Loucy (cell line): ENCODE results near the gene TEX54.
A peak's percentile ranks its signal among the peaks of the same experiment; 100 is the strongest.

ENCODE experiments used
- H2AFZ ChIP-seq: fragments of 200-600 bp; sonication (generic); 2 replicates; pipeline ENCODE4 v1.6.0; 2016; ENCODE audit warnings: antibody characterized with exemption, mild to moderate bottlenecking, low read length, moderate library complexity
- H3F3A ChIP-seq: fragments of 200-600 bp; 2 replicates; pipeline ENCODE4 v1.6.0; 2016; ENCODE audit warnings: antibody characterized with exemption, low read depth, mild to moderate bottlenecking
- H3K27me3 ChIP-seq: fragments of 200-600 bp; sonication (generic); 2 replicates; pipeline ENCODE4 v1.6.1; 2014; ENCODE audit warnings: low read length, mild to moderate bottlenecking; ENCODE audit not compliant: insufficient read depth, poor library complexity, severe bottlenecking
- H3K36me3 ChIP-seq: fragments of 200-600 bp; sonication (generic); 2 replicates; pipeline ENCODE4 v1.6.1; 2016; ENCODE audit warnings: low read length; ENCODE audit not compliant: insufficient read depth
- H3K4me1 ChIP-seq: fragments of 200-600 bp; sonication (generic); 2 replicates; pipeline ENCODE4 v1.5.1; 2014; ENCODE audit warnings: low read length, mild to moderate bottlenecking; ENCODE audit not compliant: insufficient read depth, poor library complexity, severe bottlenecking
- H3K4me2 ChIP-seq: fragments of 200-600 bp; sonication (generic); 2 replicates; pipeline ENCODE4 v1.6.0; 2014; ENCODE audit warnings: antibody characterized with exemption, low read length, low read depth, mild to moderate bottlenecking; ENCODE audit not compliant: poor library complexity, severe bottlenecking
- H3K4me3 ChIP-seq: fragments of 200-600 bp; sonication (generic); 2 replicates; pipeline ENCODE4 v1.5.1; 2014; ENCODE audit warnings: low read length, mild to moderate bottlenecking, mixed read lengths; ENCODE audit not compliant: poor library complexity, severe bottlenecking
- H3K79me2 ChIP-seq: fragments of 200-600 bp; sonication (generic); 2 replicates; pipeline ENCODE4 v1.6.1; 2014; ENCODE audit warnings: low read length; ENCODE audit not compliant: insufficient read depth
- H3K9ac ChIP-seq: fragments of 200-600 bp; sonication (generic); 2 replicates; pipeline ENCODE4 v1.6.0; 2014; ENCODE audit warnings: mild to moderate bottlenecking, low read depth, low read length, moderate library complexity; ENCODE audit not compliant: poor library complexity, severe bottlenecking
- H3K9me2 ChIP-seq: fragments of 200-600 bp; sonication (generic); replicated peaks from 2 replicates; pipeline ENCODE4 v1.6.1; 2016; ENCODE audit warnings: low read depth, low read length, mixed read lengths
- H3K9me3 ChIP-seq: fragments of 200-600 bp; sonication (generic); 2 replicates; pipeline ENCODE4 v1.6.1; 2014; ENCODE audit warnings: mild to moderate bottlenecking, antibody characterized with exemption, low read length, low read depth; ENCODE audit not compliant: insufficient read depth
- H4K20me1 ChIP-seq: fragments of 200-600 bp; sonication (generic); 2 replicates; pipeline ENCODE4 v1.6.0; 2014; ENCODE audit warnings: antibody characterized with exemption, low read length, mild to moderate bottlenecking; ENCODE audit not compliant: insufficient read depth, poor library complexity, severe bottlenecking
- CTCF ChIP-seq: fragments of 200-600 bp; sonication (generic); conservative IDR thresholded peaks from 2 replicates; pipeline ENCODE4 v1.5.1; 2014; ENCODE audit warnings: mild to moderate bottlenecking, antibody characterized with exemption, low read length
- EZH2phosphoT487 ChIP-seq: fragments of 200-600 bp; IDR thresholded peaks from 2 replicates; pipeline ENCODE4 v1.6.1; 2018; ENCODE audit warnings: antibody characterized with exemption, mild to moderate bottlenecking, moderate library complexity, borderline replicate concordance

Gene TEX54

GRCh38 chr11:62832336-62833234 lies at the start of gene TEX54:
Gene TEX54 (minus strand): TSS chr11:62832841.
- H3F3A ChIP-seq: no peaks in the 10 kb centered on the region
- H3K9ac ChIP-seq: peak within 1 kb of the TSS; percentile 80
- H3K36me3 ChIP-seq: peaks cover 11% of the 10 kb centered on the region; the same call in 1 of the 2 replicates
- no peak for TF ChIP-seq CTCF
- TF ChIP-seq EZH2phosphoT487: no peak
- peaks cover 8% of the 10 kb centered on the region for H4K20me1 ChIP-seq
- peaks cover 51% of the 10 kb centered on the region for H3K79me2 ChIP-seq
- no peaks in the 10 kb centered on the region for H3K27me3 ChIP-seq
- H3K9me3 ChIP-seq: no peaks in the 10 kb centered on the region
- H3K4me2 ChIP-seq: peak within 1 kb of the TSS; percentile 72
- H2AFZ ChIP-seq: peak within 1 kb of the TSS; percentile 80
- peak within 1 kb of the TSS; percentile 93 for H3K4me3 ChIP-seq
- H3K4me1 ChIP-seq: peaks cover 14% of the 10 kb centered on the region
- H3K9me2 ChIP-seq: no peaks in the 10 kb centered on the region

GRCh38 chr11:62882431-62882749 lies 49.7 kb upstream of the TEX54 start:
- Histone ChIP-seq H3K36me3 (peaks cover 50% of the 10 kb centered on the region), H4K20me1 (peaks cover 52% of the 10 kb centered on the region)

GRCh38 chr11:62881579-62882430 lies 49.2 kb upstream of the TEX54 start:
- H3K36me3 ChIP-seq: peaks cover 45% of the 10 kb centered on the region
- H3K4me1 ChIP-seq: peaks cover 42% of the 10 kb centered on the region
- H3K9me2 ChIP-seq: no peaks in the 10 kb centered on the region
- H3K27me3 ChIP-seq: peaks cover 4% of the 10 kb centered on the region
- H2AFZ ChIP-seq: no peak overlapping the region
- H3K4me3 ChIP-seq: peak overlapping the region; percentile 92
- peaks cover 47% of the 10 kb centered on the region for H4K20me1 ChIP-seq
- TF ChIP-seq CTCF (no peak), EZH2phosphoT487 (no peak)
- H3F3A ChIP-seq: no peaks in the 10 kb centered on the region
- H3K4me2 ChIP-seq: peak overlapping the region; percentile 100
- no peaks in the 10 kb centered on the region for H3K9me3 ChIP-seq
- peaks cover 72% of the 10 kb centered on the region for H3K79me2 ChIP-seq
- peak overlapping the region; percentile 100 for H3K9ac ChIP-seq

More at GRCh38 chr11:62882431-62882749, 49.7 kb upstream of the TEX54 start:
- H3K79me2 ChIP-seq: peaks cover 77% of the 10 kb centered on the region
- peak overlapping the region; percentile 100 for H3K4me2 ChIP-seq
- TF ChIP-seq CTCF (no peak), EZH2phosphoT487 (no peak)
- peaks cover 4% of the 10 kb centered on the region for H3K27me3 ChIP-seq
- no peaks in the 10 kb centered on the region for H3K9me2 ChIP-seq
- no peaks in the 10 kb centered on the region for H3K9me3 ChIP-seq
- peaks cover 44% of the 10 kb centered on the region for H3K4me1 ChIP-seq
- H3K9ac ChIP-seq: peak overlapping the region; percentile 100
- no peak overlapping the region for H2AFZ ChIP-seq
- H3K4me3 ChIP-seq: peak overlapping the region; percentile 92
- no peaks in the 10 kb centered on the region for H3F3A ChIP-seq
